Mesothelial cell of epicardium (in vitro differentiated cells): ENCODE data around the gene CRTC2. TPM values are rescaled to one million over a fixed set of nuclear protein-coding genes. Genes with fewer than 3 reads are reported as not detected.

ENCODE experiments used
- DNase-seq, 2 experiments: peaks; one replicate each; pipeline ENCODE4 v3.0.0; 2021; ENCODE audit warnings: low spot score in 2 of 2; ENCODE audit not compliant: unreplicated experiment in 2 of 2
- H3K27ac Mint-ChIP-seq: 2 replicates; pipeline ENCODE4 v1.8.0; 2021; ENCODE audit warnings: mixed read lengths
- H3K27me3 Mint-ChIP-seq: 2 replicates; pipeline ENCODE4 v1.8.0; 2021; ENCODE audit warnings: low read depth, mixed read lengths
- H3K36me3 Mint-ChIP-seq: 2 replicates; pipeline ENCODE4 v1.8.0; 2021; ENCODE audit warnings: mixed read lengths
- H3K4me1 Mint-ChIP-seq: 2 replicates; pipeline ENCODE4 v1.8.0; 2021; ENCODE audit warnings: mixed read lengths
- H3K4me3 Mint-ChIP-seq: 2 replicates; pipeline ENCODE4 v1.8.0; 2021; ENCODE audit warnings: mild to moderate bottlenecking, moderate library complexity, mixed read lengths
- H3K9me3 Mint-ChIP-seq: 2 replicates; pipeline ENCODE4 v1.8.0; 2021; ENCODE audit warnings: mixed read lengths
- CTCF ChIP-seq: fragments of 200-600 bp; sonication (generic); IDR thresholded peaks from one replicate; pipeline ENCODE4 v1.5.0; 2021; ENCODE audit warnings: antibody characterized with exemption; ENCODE audit not compliant: unreplicated experiment
- total RNA-seq: library from RNA; stranded (reverse); gene quantifications from 3 replicates; pipeline ENCODE4 v1.2.1, GENCODE V29; 2021

CRTC2 gene
- total RNA-seq, 1 donor from 2014 or later: 47.1 TPM

- Mint-ChIP-seq H3K36me3 (peaks cover 27% of the 10 kb centered on the region), H3K4me1 (peaks cover 23% of the 10 kb centered on the region), H3K27ac (peak overlapping the region; percentile 69), H3K4me3 (no peak overlapping the region), H3K27me3 (no peaks in the 10 kb centered on the region), H3K9me3 (no peaks in the 10 kb centered on the region)
- no peak for DNase-seq
- TF ChIP-seq CTCF: no peak
Observed at GRCh38 chr1:153995202-153995601, 36.8 kb upstream of the CRTC2 start.

GRCh38 chr1:153991806-153992205 is 33.4 kb upstream of the CRTC2 start:
- Mint-ChIP-seq H3K27me3 (no peaks in the 10 kb centered on the region), H3K36me3 (peaks cover 27% of the 10 kb centered on the region), H3K27ac (peak overlapping the region; percentile 99), H3K4me1 (peaks cover 25% of the 10 kb centered on the region), H3K4me3 (peak overlapping the region; percentile 98), H3K9me3 (no peaks in the 10 kb centered on the region)
- no peak for DNase-seq
- TF ChIP-seq CTCF: no peak

- Mint-ChIP-seq H3K4me3 (peak overlapping the region; percentile 98), H3K27ac (peak overlapping the region; percentile 99), H3K36me3 (peaks cover 27% of the 10 kb centered on the region), H3K4me1 (peaks cover 30% of the 10 kb centered on the region), H3K27me3 (no peaks in the 10 kb centered on the region), H3K9me3 (no peaks in the 10 kb centered on the region)
- TF ChIP-seq CTCF: no peak
- no peak for DNase-seq
Observed at GRCh38 chr1:153991151-153991630, 32.8 kb upstream of the CRTC2 start.

GRCh38 chr1:153990468-153991150 is 32.2 kb upstream of the CRTC2 start, which contains the start of gene RPS27:
Gene RPS27 (plus strand): TSS chr1:153990762. CDS start chr1:153990797, 35 bp downstream.
- no peaks in the 10 kb centered on the region for H3K27me3 Mint-ChIP-seq
- peak; percentile 70 to 81 for DNase-seq
- peak within 1 kb of the TSS; percentile 98 for H3K4me3 Mint-ChIP-seq
- H3K9me3 Mint-ChIP-seq: no peaks in the 10 kb centered on the region
- peaks cover 25% of the 10 kb centered on the region for H3K36me3 Mint-ChIP-seq
- H3K27ac Mint-ChIP-seq: peak within 1 kb of the TSS; percentile 99
- peaks cover 33% of the 10 kb centered on the region for H3K4me1 Mint-ChIP-seq
- no peak for TF ChIP-seq CTCF

GRCh38 chr1:153987621-153988020 is 29.2 kb upstream of the CRTC2 start:
- H3K27ac Mint-ChIP-seq: no peak overlapping the region
- H3K9me3 Mint-ChIP-seq: no peaks in the 10 kb centered on the region
- no peak overlapping the region for H3K4me3 Mint-ChIP-seq
- peaks cover 19% of the 10 kb centered on the region for H3K36me3 Mint-ChIP-seq
- no peaks in the 10 kb centered on the region for H3K27me3 Mint-ChIP-seq
- H3K4me1 Mint-ChIP-seq: peaks cover 44% of the 10 kb centered on the region
- no peak for DNase-seq
- no peak for TF ChIP-seq CTCF
